A549 (cell line): ENCODE data around the gene CABP4.

Experiments
- BHLHE40 ChIP-seq: IDR thresholded peaks from 2 replicates; pipeline ENCODE4 v1.6.1; 2012; ENCODE audit warnings: low read depth, low read length, inconsistent platforms
- FOSL2 ChIP-seq, 2 experiments: fragments of 450-650 bp in 1 of 2; fragments of >200 bp in 1 of 2; sonication (Bioruptor Twin) in 1 of 2; formaldehyde crosslinking; IDR thresholded peaks; 2 replicates each; pipeline versions ENCODE4 v1.5.0 to v1.6.1; 2016 to 2020; ENCODE audit warnings: mild to moderate bottlenecking in 1 of 2, moderate library complexity in 1 of 2
- HOXA7 ChIP-seq: fragments of 250-450 bp; sonication (Bioruptor Pico); IDR thresholded peaks from 2 replicates; pipeline ENCODE4 v1.5.0; 2020; ENCODE audit warnings: mild to moderate bottlenecking, moderate library complexity
- JUNB ChIP-seq: fragments of >200 bp; sonication (Bioruptor Twin); formaldehyde crosslinking; IDR thresholded peaks from 2 replicates; pipeline ENCODE4 v1.6.1; 2016
- MAFK ChIP-seq: fragments of 450-650 bp; IDR thresholded peaks from 2 replicates; pipeline ENCODE4 v1.6.1; 2014; ENCODE audit not compliant: partially characterized antibody
- MAZ ChIP-seq: fragments of 150-350 bp; IDR thresholded peaks from 2 replicates; pipeline ENCODE4 v1.6.1; 2014; ENCODE audit warnings: antibody characterized with exemption, low read depth, low read length, borderline replicate concordance
- NFE2L2 ChIP-seq: fragments of 150-350 bp; conservative IDR thresholded peaks from 2 replicates; pipeline ENCODE4 v1.6.1; 2014; ENCODE audit warnings: low read length
- POLR2A ChIP-seq: IDR thresholded peaks from 2 replicates; pipeline ENCODE4 v1.6.1; 2012; ENCODE audit warnings: mild to moderate bottlenecking, low read length
- ZFP36 ChIP-seq: fragments of 450-650 bp; IDR thresholded peaks from 2 replicates; pipeline ENCODE4 v1.6.1; 2014; ENCODE audit warnings: borderline replicate concordance; ENCODE audit not compliant: partially characterized antibody
- TF ChIP-seq, protein P1 (sequence below): IDR thresholded peaks from 2 replicates; pipeline ENCODE4 v1.6.1; 2012; ENCODE audit warnings: low read depth, borderline replicate concordance
- TF ChIP-seq, protein P2 (sequence below): fragments of 200-600 bp; sonication (generic); IDR thresholded peaks from 2 replicates; pipeline ENCODE4 v1.6.1; 2016; ENCODE audit warnings: antibody characterized with exemption, mild to moderate bottlenecking, moderate library complexity
- TF ChIP-seq, protein P3 (sequence below): fragments of >200 bp; sonication (Bioruptor Twin); formaldehyde crosslinking; IDR thresholded peaks from 3 replicates; pipeline ENCODE4 v1.5.1; 2016
- TF ChIP-seq, protein P4 (sequence below): fragments of >200 bp; sonication (Bioruptor Twin); formaldehyde crosslinking; IDR thresholded peaks from 3 replicates; pipeline ENCODE4 v1.6.1; 2016
- TF ChIP-seq, protein P5 (sequence below): IDR thresholded peaks from 2 replicates; pipeline ENCODE4 v1.6.1; 2012

DNA sequence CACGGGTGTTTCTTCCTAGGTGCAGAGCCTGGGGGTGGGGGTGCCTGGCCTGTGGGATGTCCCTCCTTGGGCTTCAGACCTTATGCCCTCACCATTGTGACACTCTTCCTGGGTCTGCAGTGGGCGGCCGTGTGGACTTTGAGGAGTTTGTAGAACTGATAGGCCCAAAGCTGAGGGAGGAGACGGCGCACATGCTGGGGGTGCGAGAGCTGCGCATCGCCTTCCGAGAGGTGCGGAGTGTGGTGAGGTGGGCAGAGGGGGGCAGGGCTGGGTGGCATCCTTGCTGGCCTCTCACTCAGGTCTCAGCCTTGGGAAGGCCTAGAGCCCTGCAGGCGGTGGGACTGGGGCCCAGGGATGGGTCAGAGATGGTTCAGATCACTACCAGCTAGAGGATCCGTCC lies 2.3 kb downstream of the CABP4 start:
- TF ChIP-seq JUNB (no peak), MAFK (no peak), FOSL2 (IDR thresholded peaks at IDR 0.05) (no peak), FOSL2 (CRISPR knock-in tag; IDR thresholded peaks at IDR 0.05) (no peak), NFE2L2 (no peak), ZFP36 (no peak), POLR2A (no peak), MAZ (no peak), HOXA7 (CRISPR knock-in tag) (no peak), BHLHE40 (no peak)
- TF ChIP-seq, protein P1, sequence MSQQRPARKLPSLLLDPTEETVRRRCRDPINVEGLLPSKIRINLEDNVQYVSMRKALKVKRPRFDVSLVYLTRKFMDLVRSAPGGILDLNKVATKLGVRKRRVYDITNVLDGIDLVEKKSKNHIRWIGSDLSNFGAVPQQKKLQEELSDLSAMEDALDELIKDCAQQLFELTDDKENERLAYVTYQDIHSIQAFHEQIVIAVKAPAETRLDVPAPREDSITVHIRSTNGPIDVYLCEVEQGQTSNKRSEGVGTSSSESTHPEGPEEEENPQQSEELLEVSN, result no peak
- TF ChIP-seq, protein P2, sequence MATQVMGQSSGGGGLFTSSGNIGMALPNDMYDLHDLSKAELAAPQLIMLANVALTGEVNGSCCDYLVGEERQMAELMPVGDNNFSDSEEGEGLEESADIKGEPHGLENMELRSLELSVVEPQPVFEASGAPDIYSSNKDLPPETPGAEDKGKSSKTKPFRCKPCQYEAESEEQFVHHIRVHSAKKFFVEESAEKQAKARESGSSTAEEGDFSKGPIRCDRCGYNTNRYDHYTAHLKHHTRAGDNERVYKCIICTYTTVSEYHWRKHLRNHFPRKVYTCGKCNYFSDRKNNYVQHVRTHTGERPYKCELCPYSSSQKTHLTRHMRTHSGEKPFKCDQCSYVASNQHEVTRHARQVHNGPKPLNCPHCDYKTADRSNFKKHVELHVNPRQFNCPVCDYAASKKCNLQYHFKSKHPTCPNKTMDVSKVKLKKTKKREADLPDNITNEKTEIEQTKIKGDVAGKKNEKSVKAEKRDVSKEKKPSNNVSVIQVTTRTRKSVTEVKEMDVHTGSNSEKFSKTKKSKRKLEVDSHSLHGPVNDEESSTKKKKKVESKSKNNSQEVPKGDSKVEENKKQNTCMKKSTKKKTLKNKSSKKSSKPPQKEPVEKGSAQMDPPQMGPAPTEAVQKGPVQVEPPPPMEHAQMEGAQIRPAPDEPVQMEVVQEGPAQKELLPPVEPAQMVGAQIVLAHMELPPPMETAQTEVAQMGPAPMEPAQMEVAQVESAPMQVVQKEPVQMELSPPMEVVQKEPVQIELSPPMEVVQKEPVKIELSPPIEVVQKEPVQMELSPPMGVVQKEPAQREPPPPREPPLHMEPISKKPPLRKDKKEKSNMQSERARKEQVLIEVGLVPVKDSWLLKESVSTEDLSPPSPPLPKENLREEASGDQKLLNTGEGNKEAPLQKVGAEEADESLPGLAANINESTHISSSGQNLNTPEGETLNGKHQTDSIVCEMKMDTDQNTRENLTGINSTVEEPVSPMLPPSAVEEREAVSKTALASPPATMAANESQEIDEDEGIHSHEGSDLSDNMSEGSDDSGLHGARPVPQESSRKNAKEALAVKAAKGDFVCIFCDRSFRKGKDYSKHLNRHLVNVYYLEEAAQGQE, result no peak
- TF ChIP-seq, protein P3, sequence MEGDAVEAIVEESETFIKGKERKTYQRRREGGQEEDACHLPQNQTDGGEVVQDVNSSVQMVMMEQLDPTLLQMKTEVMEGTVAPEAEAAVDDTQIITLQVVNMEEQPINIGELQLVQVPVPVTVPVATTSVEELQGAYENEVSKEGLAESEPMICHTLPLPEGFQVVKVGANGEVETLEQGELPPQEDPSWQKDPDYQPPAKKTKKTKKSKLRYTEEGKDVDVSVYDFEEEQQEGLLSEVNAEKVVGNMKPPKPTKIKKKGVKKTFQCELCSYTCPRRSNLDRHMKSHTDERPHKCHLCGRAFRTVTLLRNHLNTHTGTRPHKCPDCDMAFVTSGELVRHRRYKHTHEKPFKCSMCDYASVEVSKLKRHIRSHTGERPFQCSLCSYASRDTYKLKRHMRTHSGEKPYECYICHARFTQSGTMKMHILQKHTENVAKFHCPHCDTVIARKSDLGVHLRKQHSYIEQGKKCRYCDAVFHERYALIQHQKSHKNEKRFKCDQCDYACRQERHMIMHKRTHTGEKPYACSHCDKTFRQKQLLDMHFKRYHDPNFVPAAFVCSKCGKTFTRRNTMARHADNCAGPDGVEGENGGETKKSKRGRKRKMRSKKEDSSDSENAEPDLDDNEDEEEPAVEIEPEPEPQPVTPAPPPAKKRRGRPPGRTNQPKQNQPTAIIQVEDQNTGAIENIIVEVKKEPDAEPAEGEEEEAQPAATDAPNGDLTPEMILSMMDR, result no peak
- TF ChIP-seq, protein P4, sequence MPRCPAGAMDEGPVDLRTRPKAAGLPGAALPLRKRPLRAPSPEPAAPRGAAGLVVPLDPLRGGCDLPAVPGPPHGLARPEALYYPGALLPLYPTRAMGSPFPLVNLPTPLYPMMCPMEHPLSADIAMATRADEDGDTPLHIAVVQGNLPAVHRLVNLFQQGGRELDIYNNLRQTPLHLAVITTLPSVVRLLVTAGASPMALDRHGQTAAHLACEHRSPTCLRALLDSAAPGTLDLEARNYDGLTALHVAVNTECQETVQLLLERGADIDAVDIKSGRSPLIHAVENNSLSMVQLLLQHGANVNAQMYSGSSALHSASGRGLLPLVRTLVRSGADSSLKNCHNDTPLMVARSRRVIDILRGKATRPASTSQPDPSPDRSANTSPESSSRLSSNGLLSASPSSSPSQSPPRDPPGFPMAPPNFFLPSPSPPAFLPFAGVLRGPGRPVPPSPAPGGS, result no peak
- TF ChIP-seq, protein P5, sequence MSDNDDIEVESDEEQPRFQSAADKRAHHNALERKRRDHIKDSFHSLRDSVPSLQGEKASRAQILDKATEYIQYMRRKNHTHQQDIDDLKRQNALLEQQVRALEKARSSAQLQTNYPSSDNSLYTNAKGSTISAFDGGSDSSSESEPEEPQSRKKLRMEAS, result no peak
